H54 (cell line): Measurements from ENCODE around the gene ARHGAP29.

Source experiments
- DNase-seq: peaks from one replicate; pipeline ENCODE4 v3.0.0; 2011; ENCODE audit warnings: low spot score, mixed read lengths; ENCODE audit not compliant: insufficient read length
- FAIRE-seq: peaks from 3 replicates; lab custom pipeline; 2011; peaks lifted over from hg19 to GRCh38; lab: Jason Lieb, UNC
- POLR2A ChIP-seq: IDR thresholded peaks from 2 replicates; pipeline ENCODE4 v1.6.1; 2011; ENCODE audit warnings: low read depth, mild to moderate bottlenecking, low read length

Gene ARHGAP29

DNA sequence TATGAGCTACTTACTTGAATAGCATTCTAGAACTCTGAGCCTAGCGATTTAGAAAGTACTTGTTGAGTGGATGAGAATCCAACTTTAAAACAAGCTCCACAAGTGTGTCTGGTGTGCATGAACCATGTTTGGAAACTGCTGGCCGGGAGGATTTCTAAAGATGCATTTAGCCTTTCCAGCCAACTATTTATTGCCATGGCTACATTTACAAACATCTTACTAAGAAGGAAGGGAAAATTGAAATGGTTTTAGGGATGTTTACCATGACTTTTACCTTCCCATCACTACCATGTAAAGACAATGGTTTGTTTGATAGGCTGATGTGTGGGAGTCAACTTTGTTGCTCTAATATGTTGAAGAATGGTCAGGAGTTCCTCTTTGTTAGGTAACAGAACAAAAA, 37.7 kb upstream of the ARHGAP29 start:
- no peak for DNase-seq
- no peak for FAIRE-seq
- no peak for TF ChIP-seq POLR2A

- no peak for DNase-seq
- no peak for FAIRE-seq
- no peak for TF ChIP-seq POLR2A
These were observed 37.2 kb upstream of the ARHGAP29 start for GRCh38 chr1:94274561-94274960.

DNA sequence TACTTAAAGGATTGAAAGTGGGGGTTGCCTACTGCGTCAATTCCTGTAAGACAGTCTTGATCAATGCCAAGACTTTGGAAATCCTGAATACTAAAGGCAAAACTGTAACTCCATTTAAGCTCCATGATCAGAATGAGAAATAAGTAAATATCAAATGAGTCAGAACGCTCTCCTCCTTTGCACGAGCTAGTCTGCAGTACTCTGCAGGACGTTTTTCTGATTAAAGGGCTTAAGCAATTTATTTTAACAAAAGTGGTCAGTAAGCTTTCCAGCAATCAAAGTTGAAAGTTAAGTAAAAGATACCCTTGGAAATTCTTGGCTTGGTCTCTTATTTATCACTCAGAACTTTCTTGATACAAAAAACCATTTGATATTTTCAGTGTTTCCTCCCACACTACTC, 35.7 kb upstream of the ARHGAP29 start:
- DNase-seq = no peak
- no peak for TF ChIP-seq POLR2A
- no peak for FAIRE-seq

- FAIRE-seq (no peak), DNase-seq (no peak)
- no peak for TF ChIP-seq POLR2A
These were observed 35.0 kb upstream of the ARHGAP29 start for GRCh38 chr1:94272388-94272787.

DNA sequence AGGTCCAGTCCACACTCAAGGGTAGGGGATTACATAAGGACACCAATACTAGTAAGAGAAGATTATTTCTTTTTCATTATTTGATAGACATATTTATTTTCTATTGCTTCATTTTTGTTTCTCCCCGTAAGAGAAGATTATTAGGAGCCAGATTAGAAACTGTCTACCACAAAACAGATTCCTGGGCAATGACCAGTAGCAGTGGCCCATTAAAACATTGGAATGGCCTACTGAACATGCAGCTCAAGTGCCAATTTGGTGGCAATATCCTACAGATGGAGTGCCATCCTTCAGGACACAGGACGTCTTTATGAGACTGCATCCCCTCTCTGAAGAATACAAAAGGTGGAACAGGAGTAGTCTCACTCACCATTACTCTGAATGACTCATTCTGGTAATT, 34.0 kb upstream of the ARHGAP29 start:
- no peak for TF ChIP-seq POLR2A
- FAIRE-seq (peak; percentile 11), DNase-seq (no peak)

DNA sequence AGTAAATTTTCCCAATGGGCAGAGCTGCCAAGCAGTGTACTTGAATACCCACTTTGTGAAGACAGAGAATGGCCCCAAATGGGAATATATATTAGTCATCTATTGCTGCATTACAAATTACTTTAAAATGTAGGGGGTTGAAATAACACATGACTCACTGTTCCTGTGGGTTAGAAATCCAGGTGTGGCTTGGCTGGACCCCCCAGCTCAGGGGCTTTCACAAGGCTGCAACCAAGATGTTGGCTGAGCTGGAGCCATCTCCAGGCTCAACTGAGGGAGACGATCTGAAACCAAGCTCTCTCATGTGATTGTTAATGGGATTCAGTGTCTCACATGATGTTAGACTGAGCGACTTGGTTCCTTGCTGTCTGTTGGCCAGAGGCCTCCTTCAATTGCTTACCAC, 33.4 kb upstream of the ARHGAP29 start:
- FAIRE-seq (peak; percentile 95), DNase-seq (no peak)
- no peak for TF ChIP-seq POLR2A

DNA sequence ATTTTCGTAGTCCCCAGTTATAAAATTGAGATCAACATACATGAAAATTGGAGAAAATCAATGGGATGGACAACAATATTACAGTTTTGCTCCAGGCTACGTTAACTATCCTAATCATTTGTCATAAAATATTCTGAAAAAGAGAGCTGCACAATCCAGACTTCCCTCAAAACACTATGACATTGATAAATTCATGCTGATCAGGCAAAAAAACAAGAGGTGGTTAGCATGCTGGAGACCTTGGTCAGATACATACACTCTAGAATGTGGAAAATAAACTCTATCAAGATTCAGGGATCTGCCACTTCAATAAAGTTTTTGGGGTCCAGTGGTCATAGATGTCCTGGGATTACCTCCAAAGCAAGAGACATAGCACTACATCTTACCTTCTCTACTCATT, 32.5 kb upstream of the ARHGAP29 start:
- no peak for FAIRE-seq
- TF ChIP-seq POLR2A = no peak
- no peak for DNase-seq

- no peak for TF ChIP-seq POLR2A
- DNase-seq = no peak
- peak; percentile 92 for FAIRE-seq
These were observed 28.5 kb upstream of the ARHGAP29 start for GRCh38 chr1:94265906-94266305.

- DNase-seq (no peak), FAIRE-seq (peak; percentile 84)
- TF ChIP-seq POLR2A = no peak
These were observed 27.6 kb upstream of the ARHGAP29 start for GRCh38 chr1:94265011-94265422.

DNA sequence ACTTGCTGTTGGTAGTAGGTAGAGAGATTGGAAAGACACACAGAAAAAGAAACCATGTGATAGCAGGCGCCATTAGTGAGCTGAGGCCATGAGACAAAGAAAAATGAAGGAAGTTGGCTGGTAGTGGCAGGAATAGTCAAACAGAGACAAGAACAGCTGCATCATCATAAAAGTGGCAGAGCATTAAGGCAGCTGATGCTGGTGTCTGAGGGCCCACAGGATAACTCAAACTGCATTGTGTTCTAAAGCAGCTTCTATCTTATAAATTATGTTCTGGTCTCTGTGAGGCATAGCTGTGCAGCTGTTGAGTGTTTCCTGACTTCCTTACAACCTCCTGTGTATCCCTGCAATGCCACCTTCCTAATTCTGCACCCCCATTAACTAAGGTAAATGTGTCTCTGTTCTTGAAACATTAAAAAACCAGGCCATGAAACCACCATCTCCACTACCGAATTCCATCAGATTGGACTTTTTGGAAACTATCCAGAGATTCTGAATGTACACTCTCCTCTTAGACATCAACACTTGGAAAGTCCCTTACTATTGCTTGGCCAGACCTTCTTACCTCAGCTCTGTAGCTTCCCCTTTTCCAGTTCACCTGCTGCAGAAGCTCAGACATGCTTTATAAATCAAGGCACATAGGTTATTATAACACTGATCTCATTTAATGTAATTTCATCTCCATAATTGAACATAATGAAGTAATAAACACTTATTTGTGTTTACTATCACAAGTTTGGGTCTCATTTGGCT, 23.4 kb upstream of the ARHGAP29 start:
- FAIRE-seq = no peak
- TF ChIP-seq POLR2A = no peak

GRCh38 chr1:94259635-94260289, 22.4 kb upstream of the ARHGAP29 start:
- no peak for FAIRE-seq
- DNase-seq = no peak
- no peak for TF ChIP-seq POLR2A

More for the DNA sequence above, 23.4 kb upstream of the ARHGAP29 start:
- no peak for DNase-seq

- FAIRE-seq = peak; percentile 98
- no peak for TF ChIP-seq POLR2A
These were observed 21.5 kb upstream of the ARHGAP29 start for GRCh38 chr1:94258873-94259331.

DNA sequence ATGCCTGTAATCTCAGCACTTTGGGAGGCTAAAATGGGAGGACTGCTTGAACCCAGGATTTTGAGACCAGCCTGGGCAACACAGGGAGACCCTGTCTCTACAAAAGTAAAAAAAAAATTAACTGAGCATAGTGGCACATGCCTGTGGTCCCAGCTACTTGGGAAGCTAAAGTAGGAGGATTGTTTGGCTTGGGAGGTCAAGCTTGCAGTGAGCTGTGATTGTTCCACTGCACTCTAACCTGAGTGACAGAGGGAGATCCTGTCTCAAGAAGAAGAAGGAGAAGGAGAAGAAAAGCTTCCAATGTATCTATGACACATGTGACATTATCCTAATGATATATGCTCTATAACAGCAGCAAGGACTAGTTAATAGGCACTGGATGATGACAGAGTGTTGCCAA, 20.1 kb upstream of the ARHGAP29 start:
- no peak for TF ChIP-seq POLR2A
- FAIRE-seq (peak; percentile 52), DNase-seq (no peak)

More at GRCh38 chr1:94258873-94259331, 21.5 kb upstream of the ARHGAP29 start:
- DNase-seq = no peak

DNA sequence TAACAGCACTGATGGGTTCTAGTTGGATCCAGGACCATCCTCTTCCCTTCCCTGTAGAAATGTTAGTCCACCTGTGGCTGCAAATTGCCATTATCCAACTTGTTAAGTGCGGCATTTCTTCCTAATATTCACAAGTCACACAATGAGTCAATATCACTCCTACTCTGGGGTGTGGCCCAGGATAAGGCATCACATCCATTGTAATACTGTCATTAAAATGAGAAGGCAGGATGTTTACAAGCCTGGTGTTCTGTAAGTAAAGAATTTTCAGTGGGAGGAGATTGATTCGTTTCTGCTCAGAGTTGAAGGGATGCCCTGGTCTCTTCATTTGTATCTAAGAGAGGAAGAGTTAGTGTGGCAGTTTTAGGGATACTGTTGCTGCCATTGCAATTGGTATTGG, 18.1 kb upstream of the ARHGAP29 start:
- TF ChIP-seq POLR2A = no peak
- DNase-seq (no peak), FAIRE-seq (peak; percentile 94)
